Tibial artery (tissue), 4 donors: Measurements from ENCODE around the gene SAMD4A.

Source experiments
- DNase-seq, 2 donors: peaks; one replicate each; pipeline ENCODE4 v3.0.0-alpha.2; 2019
- H3K27ac ChIP-seq, 2 donors: fragments of 200-600 bp; sonication (generic) in 1 of 2; 1 replicate in 1 of 2; 2 replicates in 1 of 2; pipeline ENCODE4 v1.5.1; 2018 to 2019; ENCODE audit warnings: mild to moderate bottlenecking in 1 of 2
- H3K27me3 ChIP-seq, 2 donors: fragments of 200-600 bp; sonication (generic) in 1 of 2; one replicate each; pipeline versions ENCODE4 v1.5.1 to v1.6.0; 2016 to 2019
- H3K36me3 ChIP-seq, 3 donors: fragments of 200-600 bp; sonication (generic) in 2 of 3; one replicate each; pipeline ENCODE4 v1.5.1; 2016 to 2019; ENCODE audit warnings: mild to moderate bottlenecking in 2 of 3
- H3K4me1 ChIP-seq, 4 donors: fragments of 200-600 bp; sonication (generic) in 2 of 4; 1 replicate in 3 of 4; 2 replicates in 1 of 4; pipeline ENCODE4 v1.5.1; 2016 to 2019
- H3K4me3 ChIP-seq, 2 donors: fragments of 200-600 bp; sonication (generic) in 1 of 2; 1 replicate in 1 of 2; 2 replicates in 1 of 2; pipeline ENCODE4 v1.5.1; 2018 to 2019; ENCODE audit warnings: mild to moderate bottlenecking in 2 of 2
- H3K9me3 ChIP-seq, 3 donors: fragments of 200-600 bp; sonication (generic) in 1 of 3; one replicate each; pipeline ENCODE4 v1.5.1; 2016 to 2019
- CTCF ChIP-seq, 2 experiments: fragments of 200-600 bp in 1 of 2; fragments of 450-650 bp in 1 of 2; IDR thresholded peaks; one replicate each; pipeline ENCODE4 v1.5.1; 2017 to 2019; ENCODE audit warnings: antibody characterized with exemption in 2 of 2, mild to moderate bottlenecking in 1 of 2, moderate library complexity in 1 of 2
- intact Hi-C: fragments of 100-400 bp; cut with DNase I; formaldehyde crosslinking; loops from one replicate; pipeline ENCODE4 v1.15.0; 2023; ENCODE audit warnings: low total_unique reads

The SAMD4A gene

GRCh38 chr14:54709444-54709843 is 142.5 kb downstream of the SAMD4A start:
- Histone ChIP-seq H3K27ac (peak overlapping the region in 1 of 2 donors; percentile 84), H3K36me3 (no peaks in the 10 kb centered on the region), H3K27me3 (no peaks in the 10 kb centered on the region), H3K9me3 (no peaks in the 10 kb centered on the region), H3K4me3 (no peak overlapping the region), H3K4me1 (peaks cover 0 to 84% (median 41%) of the 10 kb centered on the region in 4 donors)
- no peak for DNase-seq
- TF ChIP-seq CTCF (IDR thresholded peaks at IDR 0.05) = no peak
- intact Hi-C loops = no loop called here

DNA sequence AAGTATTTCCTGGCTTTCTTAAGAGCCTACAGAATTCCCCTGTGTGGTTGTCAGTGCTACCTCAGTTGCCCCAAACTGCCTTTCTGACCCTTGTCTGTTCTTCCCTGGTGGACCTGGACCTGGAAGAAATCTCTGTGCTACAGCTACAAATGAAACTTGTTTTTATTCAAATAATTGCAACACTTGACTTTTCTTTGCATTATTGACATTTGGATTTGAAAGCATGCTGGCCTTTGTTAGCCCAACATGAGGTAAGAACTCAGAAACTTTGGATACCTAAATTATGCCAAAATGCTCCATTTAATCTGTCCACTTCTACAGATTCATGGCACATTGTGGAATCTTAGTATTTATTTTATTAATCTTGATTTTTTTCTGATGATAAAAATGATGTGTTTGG is 142.9 kb downstream of the SAMD4A start:
- Histone ChIP-seq H3K36me3 (no peaks in the 10 kb centered on the region), H3K4me1 (peaks cover 0 to 84% (median 41%) of the 10 kb centered on the region in 4 donors), H3K27me3 (no peaks in the 10 kb centered on the region), H3K27ac (peak overlapping the region in 1 of 2 donors; percentile 84), H3K4me3 (no peak overlapping the region), H3K9me3 (no peaks in the 10 kb centered on the region)
- intact Hi-C loops = no loop called here
- TF ChIP-seq CTCF (IDR thresholded peaks at IDR 0.05) = no peak
- DNase-seq = no peak

DNA sequence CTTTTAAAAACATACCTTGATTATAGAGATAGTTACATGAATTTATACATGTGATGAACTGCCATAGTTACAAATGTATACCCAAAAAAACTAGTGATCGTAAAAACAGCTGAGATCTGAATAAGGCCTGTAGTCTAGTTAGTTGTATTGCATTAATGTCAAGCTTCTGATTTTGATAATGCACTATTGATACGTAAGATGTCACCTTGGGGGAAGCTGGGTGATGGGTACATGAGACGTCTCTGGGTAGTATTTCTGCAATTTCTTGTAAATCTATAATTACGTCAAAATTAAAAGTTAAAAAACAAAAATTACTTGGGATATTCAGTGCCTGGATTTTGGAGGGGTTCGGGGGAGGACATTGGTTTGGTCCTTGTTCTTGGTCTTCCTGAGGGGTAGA is 144.4 kb downstream of the SAMD4A start:
- intact Hi-C loops = no loop called here
- no peak for TF ChIP-seq CTCF (IDR thresholded peaks at IDR 0.05)
- no peak for DNase-seq
- Histone ChIP-seq H3K4me1 (peaks cover 0 to 98% (median 48%) of the 10 kb centered on the region in 4 donors), H3K27ac (peak overlapping the region; percentile 84 to 86), H3K27me3 (no peaks in the 10 kb centered on the region), H3K36me3 (no peaks in the 10 kb centered on the region), H3K9me3 (no peaks in the 10 kb centered on the region), H3K4me3 (no peak overlapping the region)

- intact Hi-C loops = no loop called here
- Histone ChIP-seq H3K27me3 (no peaks in the 10 kb centered on the region), H3K4me1 (peaks cover 0 to 99% (median 49%) of the 10 kb centered on the region in 4 donors), H3K4me3 (peak overlapping the region; percentile 6 to 7), H3K27ac (peak overlapping the region; percentile 84 to 86), H3K36me3 (no peaks in the 10 kb centered on the region), H3K9me3 (no peaks in the 10 kb centered on the region)
- no peak for TF ChIP-seq CTCF (IDR thresholded peaks at IDR 0.05)
- DNase-seq = no peak
Observed at GRCh38 chr14:54711812-54712464, 145.0 kb downstream of the SAMD4A start.

GRCh38 chr14:54712465-54713200 is 145.7 kb downstream of the SAMD4A start:
- Histone ChIP-seq H3K27ac (peak overlapping the region; percentile 84 to 86), H3K4me3 (peak overlapping the region in 1 of 2 donors; percentile 7), H3K36me3 (no peaks in the 10 kb centered on the region), H3K4me1 (peaks cover 0 to 98% (median 46%) of the 10 kb centered on the region in 4 donors), H3K9me3 (no peaks in the 10 kb centered on the region), H3K27me3 (no peaks in the 10 kb centered on the region)
- no peak for TF ChIP-seq CTCF (IDR thresholded peaks at IDR 0.05)
- intact Hi-C loops = no loop called here
- DNase-seq = peak; percentile 76 to 80
